ENCODE results near the gene PGGT1B. TPM values are rescaled to one million over a fixed set of nuclear protein-coding genes. Genes with fewer than 3 reads are reported as not detected.

PGGT1B gene
- total RNA-seq, 4 donors from 2014 or later = 2.3 to 35.5 (median 19.3) TPM

DNA sequence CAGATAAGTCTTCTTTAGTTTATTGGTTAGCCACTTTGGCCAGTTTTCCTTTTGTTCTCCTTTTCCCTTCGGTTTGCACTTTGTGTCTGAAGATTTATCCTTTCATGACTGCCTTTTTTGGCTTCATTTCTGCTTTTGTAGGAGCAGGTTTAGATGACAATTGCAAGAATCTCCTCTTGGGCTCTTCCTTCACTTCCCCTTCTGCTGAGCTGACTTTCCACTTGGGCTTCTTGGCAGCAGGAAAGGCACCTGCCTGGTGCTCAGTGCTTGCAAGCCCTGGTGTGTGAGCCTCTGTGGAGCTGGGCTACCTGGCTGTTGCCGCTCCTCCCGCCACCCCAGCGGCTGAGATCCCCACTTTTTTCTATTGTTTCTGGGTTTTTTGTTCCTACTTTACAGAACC lies 26.4 kb upstream of the PGGT1B start:
- no peaks in the 10 kb centered on the region for H3K4me1 ChIP-seq
- TF ChIP-seq, protein P1, sequence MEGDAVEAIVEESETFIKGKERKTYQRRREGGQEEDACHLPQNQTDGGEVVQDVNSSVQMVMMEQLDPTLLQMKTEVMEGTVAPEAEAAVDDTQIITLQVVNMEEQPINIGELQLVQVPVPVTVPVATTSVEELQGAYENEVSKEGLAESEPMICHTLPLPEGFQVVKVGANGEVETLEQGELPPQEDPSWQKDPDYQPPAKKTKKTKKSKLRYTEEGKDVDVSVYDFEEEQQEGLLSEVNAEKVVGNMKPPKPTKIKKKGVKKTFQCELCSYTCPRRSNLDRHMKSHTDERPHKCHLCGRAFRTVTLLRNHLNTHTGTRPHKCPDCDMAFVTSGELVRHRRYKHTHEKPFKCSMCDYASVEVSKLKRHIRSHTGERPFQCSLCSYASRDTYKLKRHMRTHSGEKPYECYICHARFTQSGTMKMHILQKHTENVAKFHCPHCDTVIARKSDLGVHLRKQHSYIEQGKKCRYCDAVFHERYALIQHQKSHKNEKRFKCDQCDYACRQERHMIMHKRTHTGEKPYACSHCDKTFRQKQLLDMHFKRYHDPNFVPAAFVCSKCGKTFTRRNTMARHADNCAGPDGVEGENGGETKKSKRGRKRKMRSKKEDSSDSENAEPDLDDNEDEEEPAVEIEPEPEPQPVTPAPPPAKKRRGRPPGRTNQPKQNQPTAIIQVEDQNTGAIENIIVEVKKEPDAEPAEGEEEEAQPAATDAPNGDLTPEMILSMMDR (IDR thresholded peaks at IDR 0.05) = no peak
- TF ChIP-seq POLR2A (IDR thresholded peaks at IDR 0.05) = no peak
- intact Hi-C loops (cut with DNase I; ENCODE audit: low total_unique reads) = no loop called here
- H3K4me3 ChIP-seq = no peak overlapping the region
- no peak overlapping the region for H3K27ac ChIP-seq
- no peaks in the 10 kb centered on the region for H3K27me3 ChIP-seq
- no peak for DNase-seq
- no peaks in the 10 kb centered on the region for H3K36me3 ChIP-seq
- no peaks in the 10 kb centered on the region for H3K9me3 ChIP-seq

DNA sequence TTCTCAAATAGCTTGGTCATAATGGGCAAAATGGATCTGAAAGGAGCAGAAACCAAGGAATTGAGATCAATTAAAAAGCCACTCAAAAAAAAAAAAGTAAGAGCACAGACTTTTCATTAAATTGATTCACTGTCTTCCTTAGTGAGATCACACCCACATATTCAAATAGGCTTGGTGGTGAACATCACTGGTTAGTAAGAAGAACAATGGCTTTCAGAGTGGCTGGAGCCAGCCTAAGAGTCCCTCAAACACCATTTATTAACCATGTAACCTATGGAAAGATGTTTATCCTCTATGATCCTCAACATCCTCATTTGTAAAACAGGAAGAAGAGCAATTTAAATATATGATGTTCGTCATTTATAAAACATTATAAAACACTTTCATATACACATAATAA lies 21.3 kb upstream of the PGGT1B start:
- TF ChIP-seq, protein P1 (IDR thresholded peaks at IDR 0.05) = no peak
- TF ChIP-seq POLR2A (IDR thresholded peaks at IDR 0.05) = no peak
- no peaks in the 10 kb centered on the region for H3K27me3 ChIP-seq
- no peaks in the 10 kb centered on the region for H3K9me3 ChIP-seq
- DNase-seq = no peak
- H3K36me3 ChIP-seq = no peaks in the 10 kb centered on the region
- no peak overlapping the region for H3K4me3 ChIP-seq
- intact Hi-C loops (cut with DNase I; ENCODE audit: low total_unique reads) = no loop called here
- no peaks in the 10 kb centered on the region for H3K4me1 ChIP-seq
- no peak overlapping the region for H3K27ac ChIP-seq

DNA sequence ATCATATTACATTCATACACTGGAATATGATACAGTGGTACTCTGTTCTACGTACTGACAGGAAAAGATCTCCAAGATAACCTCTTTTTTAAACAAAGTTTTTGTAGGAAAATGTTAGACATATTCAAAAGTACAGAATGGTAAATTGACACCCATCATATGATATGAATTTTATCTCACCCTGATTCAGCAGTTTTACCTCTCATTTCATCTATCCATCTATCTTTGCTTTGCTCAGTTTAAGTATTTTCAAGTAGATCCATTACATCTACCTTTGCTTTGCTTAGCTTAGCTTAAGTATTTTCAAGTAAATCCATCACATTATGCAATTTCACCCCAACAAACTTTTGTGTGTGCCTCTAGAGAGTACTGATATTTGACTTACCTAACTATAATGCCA lies 19.5 kb upstream of the PGGT1B start:
- Histone ChIP-seq H3K9me3 (no peaks in the 10 kb centered on the region), H3K4me3 (no peak overlapping the region), H3K27ac (no peak overlapping the region), H3K27me3 (no peaks in the 10 kb centered on the region), H3K36me3 (no peaks in the 10 kb centered on the region), H3K4me1 (no peaks in the 10 kb centered on the region)
- TF ChIP-seq, protein P1 (IDR thresholded peaks at IDR 0.05) = no peak
- TF ChIP-seq POLR2A (IDR thresholded peaks at IDR 0.05) = no peak
- intact Hi-C loops (cut with DNase I; ENCODE audit: low total_unique reads) = no loop called here
- DNase-seq = no peak

DNA sequence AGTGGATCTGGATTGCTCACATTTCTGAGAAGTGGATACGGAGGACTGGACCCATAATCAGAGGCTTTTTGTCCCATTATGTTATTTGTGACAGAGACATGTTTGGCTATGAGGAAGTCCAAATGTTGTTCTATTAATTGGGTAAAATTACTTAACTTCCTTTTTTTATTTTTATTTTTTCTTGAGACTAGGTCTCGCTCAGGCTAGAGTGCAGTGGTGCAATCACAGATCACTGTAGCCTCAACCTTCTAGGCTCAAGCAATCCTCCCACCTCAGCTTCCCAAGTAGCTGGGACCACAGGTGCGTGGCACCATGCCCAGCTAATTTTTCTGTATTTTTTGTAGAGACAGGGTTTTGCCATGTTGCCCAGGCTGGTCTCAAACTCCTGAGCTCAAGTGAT lies 11.9 kb upstream of the PGGT1B start:
- no peaks in the 10 kb centered on the region for H3K9me3 ChIP-seq
- H3K27ac ChIP-seq = no peak overlapping the region
- H3K36me3 ChIP-seq = peaks cover 0 to 2% of the 10 kb centered on the region in 2 donors
- no peak for DNase-seq
- H3K4me1 ChIP-seq = no peaks in the 10 kb centered on the region
- no peak for TF ChIP-seq POLR2A (IDR thresholded peaks at IDR 0.05)
- TF ChIP-seq, protein P1 (IDR thresholded peaks at IDR 0.05) = no peak
- H3K27me3 ChIP-seq = no peaks in the 10 kb centered on the region
- no peak overlapping the region for H3K4me3 ChIP-seq
- intact Hi-C loops (cut with DNase I; ENCODE audit: low total_unique reads) = no loop called here

DNA sequence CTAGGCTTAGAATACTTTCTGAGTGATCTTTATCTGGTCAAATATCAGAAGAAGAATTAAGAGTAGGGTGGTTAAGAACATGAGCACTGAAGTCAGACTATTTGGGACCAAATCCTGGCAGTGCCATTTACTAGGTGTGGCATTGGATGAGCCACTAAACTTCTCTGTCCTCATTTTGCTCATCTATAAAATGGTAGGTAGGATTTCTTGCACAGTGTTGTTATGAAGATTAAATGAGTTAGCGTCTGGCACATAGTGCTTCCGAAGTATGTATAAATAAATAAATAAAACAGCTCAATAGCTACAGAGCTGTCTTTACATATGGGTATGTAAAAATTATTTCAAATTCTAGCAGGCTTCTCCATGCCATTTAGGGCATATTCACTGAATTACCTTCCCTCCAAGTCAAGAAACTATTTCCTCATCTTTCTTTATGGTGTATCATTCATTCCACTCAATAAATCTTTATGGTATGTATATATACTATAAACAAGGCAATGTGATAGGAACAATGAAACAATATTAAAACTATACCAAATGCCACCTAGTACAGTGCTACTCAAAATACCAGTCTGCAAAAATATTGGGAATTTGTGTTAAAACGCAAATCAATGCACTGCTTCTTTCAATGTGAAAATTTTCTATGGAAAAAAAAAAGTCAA lies 9.8 kb upstream of the PGGT1B start:
- DNase-seq = no peak
- intact Hi-C loops (cut with DNase I; ENCODE audit: low total_unique reads) = no loop called here
- Histone ChIP-seq H3K4me3 (no peak overlapping the region), H3K4me1 (no peaks in the 10 kb centered on the region), H3K27me3 (no peaks in the 10 kb centered on the region), H3K36me3 (peaks cover 0 to 2% of the 10 kb centered on the region in 2 donors), H3K27ac (no peak overlapping the region), H3K9me3 (no peaks in the 10 kb centered on the region)
- TF ChIP-seq, protein P1 (IDR thresholded peaks at IDR 0.05) = no peak

Measured in uterus (tissue), 4 donors.